Esophagus muscularis mucosa (tissue), 4 donors: ENCODE measurements around the gene CPNE6. TPM values are rescaled to one million over a fixed set of nuclear protein-coding genes. Genes with fewer than 3 reads are reported as not detected.

ENCODE experiments used
- DNase-seq: peaks from one replicate; pipeline ENCODE4 v3.0.0-alpha.2; 2017; ENCODE audit errors: extremely low spot score
- H3K27ac ChIP-seq, 4 donors: fragments of 200-600 bp; sonication (generic); replicated peaks in 1 of 4; 1 replicate in 3 of 4; 2 replicates in 1 of 4; pipeline ENCODE4 v1.5.1; 2016 to 2019; ENCODE audit warnings: mild to moderate bottlenecking in 1 of 4
- H3K27me3 ChIP-seq, 4 donors: fragments of 200-600 bp; sonication (generic); one replicate each; pipeline versions ENCODE4 v1.5.1 to v1.6.0; 2016 to 2019
- H3K36me3 ChIP-seq, 4 donors: fragments of 200-600 bp; sonication (generic); one replicate each; pipeline ENCODE4 v1.5.1; 2016 to 2019
- H3K4me1 ChIP-seq, 4 donors: fragments of 200-600 bp; sonication (generic); one replicate each; pipeline ENCODE4 v1.5.1; 2016 to 2019
- H3K4me3 ChIP-seq, 4 donors: fragments of 200-600 bp; sonication (generic); 1 replicate in 2 of 4; 2 replicates in 2 of 4; pipeline ENCODE4 v1.5.1; 2016 to 2019; ENCODE audit warnings: mild to moderate bottlenecking in 4 of 4, moderate library complexity in 1 of 4
- H3K9me3 ChIP-seq, 4 donors: fragments of 200-600 bp; sonication (generic); 1 replicate in 3 of 4; 2 replicates in 1 of 4; pipeline ENCODE4 v1.5.1; 2016 to 2019
- EP300 ChIP-seq: sonication (generic); formaldehyde crosslinking; IDR thresholded peaks from one replicate; pipeline ENCODE4 v1.6.1; 2017; ENCODE audit warnings: antibody characterized with exemption
- POLR2A ChIP-seq: fragments of 450-650 bp; IDR thresholded peaks from one replicate; pipeline ENCODE4 v1.6.1; 2017; ENCODE audit warnings: antibody characterized with exemption, moderate library complexity, mild to moderate bottlenecking, low read depth
- POLR2AphosphoS5 ChIP-seq, 2 donors: sonication (generic); formaldehyde crosslinking; IDR thresholded peaks; one replicate each; pipeline ENCODE4 v1.6.1; 2017; ENCODE audit warnings: antibody characterized with exemption in 2 of 2
- WGBS: methylation state at CpG from one replicate; pipeline ENCODE4 v1.1.5; 2018; 5-methylcytosine and 5-hydroxymethylcytosine counted together
- intact Hi-C: fragments of 100-400 bp; cut with DNase I; formaldehyde crosslinking; loops from one replicate; pipeline ENCODE4 v1.15.1; 2023
- total RNA-seq, 4 donors: library from RNA; depleted of rRNA; stranded (reverse); fragments of >200 nt; gene quantifications; one replicate each; pipeline versions ENCODE4 v1.1.0 to v1.2.1, GENCODE V29; 2016
- TF ChIP-seq, protein P1 (sequence below), 3 experiments: fragments of 200-600 bp in 2 of 3; fragments of 450-650 bp in 1 of 3; sonication (generic) in 2 of 3; IDR thresholded peaks; one replicate each; pipeline ENCODE4 v1.5.1; 2017 to 2019; ENCODE audit warnings: antibody characterized with exemption in 3 of 3, mild to moderate bottlenecking in 2 of 3, moderate library complexity in 1 of 3

CPNE6 gene
- total RNA-seq, 4 donors from 2014 or later, result 0.26 to 0.34 (median 0.33) TPM; not detected in 1

DNA sequence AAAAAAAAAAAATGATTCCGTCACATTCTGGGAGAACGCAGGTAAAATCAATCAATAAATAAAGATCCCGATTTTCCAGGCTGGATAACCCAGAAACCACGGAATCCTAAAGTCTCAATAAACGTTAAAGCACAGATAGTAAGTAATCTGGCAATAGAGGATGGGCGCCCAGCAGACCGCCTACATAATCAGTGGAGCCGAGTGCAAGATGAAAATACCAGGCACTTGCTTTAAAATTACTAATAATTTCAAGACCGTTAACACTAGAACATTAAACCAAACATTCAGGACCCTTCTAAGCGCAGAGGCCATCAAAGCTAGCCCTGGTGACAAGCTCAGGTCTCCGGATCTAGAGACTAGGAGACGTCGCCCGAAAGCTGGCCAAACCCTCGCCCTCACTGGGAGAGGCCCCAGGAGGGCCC lies 42.0 kb downstream of the CPNE6 start:
- no peaks in the 10 kb centered on the region for H3K27me3 ChIP-seq
- 20% methylated on average over 10 of the region's 15 CpGs for WGBS
- intact Hi-C loops, result no loop called here
- peaks cover 28 to 31% (median 30%) of the 10 kb centered on the region in 4 donors for H3K4me1 ChIP-seq
- H3K9me3 ChIP-seq, result no peaks in the 10 kb centered on the region
- peak overlapping the region; percentile 63 to 96 (median 67) for H3K4me3 ChIP-seq
- H3K27ac ChIP-seq, result peak overlapping the region; percentile 93 to 98 (median 97)
- H3K36me3 ChIP-seq, result peaks cover 6 to 18% (median 16%) of the 10 kb centered on the region in 4 donors
- no peak for DNase-seq
- TF ChIP-seq POLR2AphosphoS5 (IDR thresholded peaks at IDR 0.05) (no peak), EP300 (no peak)

DNA sequence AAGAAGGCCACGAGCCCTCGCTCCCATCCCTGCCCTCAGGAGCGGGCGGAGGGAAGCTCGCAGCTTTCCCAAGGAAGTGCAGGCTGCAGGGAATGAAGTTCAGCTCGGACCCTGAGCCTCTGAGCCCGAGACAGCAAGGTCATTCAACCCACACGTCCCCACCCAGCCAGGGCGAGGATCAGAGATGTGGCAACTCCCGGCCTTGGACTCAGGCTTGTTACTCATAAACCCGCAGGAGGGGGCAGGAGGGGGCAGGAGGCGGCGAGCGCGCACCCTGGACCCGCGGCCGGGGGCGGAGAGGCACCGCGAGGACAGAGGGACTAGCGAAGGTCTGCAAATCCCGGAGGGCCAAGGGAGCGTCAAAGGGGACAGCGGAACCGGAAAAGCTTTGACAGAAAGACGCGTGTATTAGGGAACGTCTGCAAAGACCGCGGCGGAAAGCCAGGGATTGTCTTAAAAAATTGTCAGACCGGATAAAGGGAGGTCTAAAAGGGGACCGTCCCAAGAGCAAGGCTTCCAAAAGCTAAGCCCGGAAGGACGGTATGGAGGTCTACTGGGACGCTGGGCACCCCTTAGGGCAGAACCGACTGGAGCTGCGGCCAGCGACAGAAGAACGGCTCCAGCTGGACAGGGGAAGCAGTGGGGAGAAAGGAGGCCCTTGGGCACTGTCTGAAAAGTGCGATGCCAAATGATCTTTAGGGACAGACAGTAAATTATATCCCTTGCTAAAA lies 42.6 kb downstream of the CPNE6 start:
- peak overlapping the region; percentile 63 to 96 (median 67) for H3K4me3 ChIP-seq
- TF ChIP-seq EP300 (no peak), POLR2AphosphoS5 (IDR thresholded peaks at IDR 0.05) (peak in 1 of 2 donors; percentile 79), POLR2A (no peak)
- TF ChIP-seq, protein P1, sequence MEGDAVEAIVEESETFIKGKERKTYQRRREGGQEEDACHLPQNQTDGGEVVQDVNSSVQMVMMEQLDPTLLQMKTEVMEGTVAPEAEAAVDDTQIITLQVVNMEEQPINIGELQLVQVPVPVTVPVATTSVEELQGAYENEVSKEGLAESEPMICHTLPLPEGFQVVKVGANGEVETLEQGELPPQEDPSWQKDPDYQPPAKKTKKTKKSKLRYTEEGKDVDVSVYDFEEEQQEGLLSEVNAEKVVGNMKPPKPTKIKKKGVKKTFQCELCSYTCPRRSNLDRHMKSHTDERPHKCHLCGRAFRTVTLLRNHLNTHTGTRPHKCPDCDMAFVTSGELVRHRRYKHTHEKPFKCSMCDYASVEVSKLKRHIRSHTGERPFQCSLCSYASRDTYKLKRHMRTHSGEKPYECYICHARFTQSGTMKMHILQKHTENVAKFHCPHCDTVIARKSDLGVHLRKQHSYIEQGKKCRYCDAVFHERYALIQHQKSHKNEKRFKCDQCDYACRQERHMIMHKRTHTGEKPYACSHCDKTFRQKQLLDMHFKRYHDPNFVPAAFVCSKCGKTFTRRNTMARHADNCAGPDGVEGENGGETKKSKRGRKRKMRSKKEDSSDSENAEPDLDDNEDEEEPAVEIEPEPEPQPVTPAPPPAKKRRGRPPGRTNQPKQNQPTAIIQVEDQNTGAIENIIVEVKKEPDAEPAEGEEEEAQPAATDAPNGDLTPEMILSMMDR (IDR thresholded peaks at IDR 0.05), result no peak
- WGBS, result under 1% methylated on average over 24 of the region's 42 CpGs

DNA sequence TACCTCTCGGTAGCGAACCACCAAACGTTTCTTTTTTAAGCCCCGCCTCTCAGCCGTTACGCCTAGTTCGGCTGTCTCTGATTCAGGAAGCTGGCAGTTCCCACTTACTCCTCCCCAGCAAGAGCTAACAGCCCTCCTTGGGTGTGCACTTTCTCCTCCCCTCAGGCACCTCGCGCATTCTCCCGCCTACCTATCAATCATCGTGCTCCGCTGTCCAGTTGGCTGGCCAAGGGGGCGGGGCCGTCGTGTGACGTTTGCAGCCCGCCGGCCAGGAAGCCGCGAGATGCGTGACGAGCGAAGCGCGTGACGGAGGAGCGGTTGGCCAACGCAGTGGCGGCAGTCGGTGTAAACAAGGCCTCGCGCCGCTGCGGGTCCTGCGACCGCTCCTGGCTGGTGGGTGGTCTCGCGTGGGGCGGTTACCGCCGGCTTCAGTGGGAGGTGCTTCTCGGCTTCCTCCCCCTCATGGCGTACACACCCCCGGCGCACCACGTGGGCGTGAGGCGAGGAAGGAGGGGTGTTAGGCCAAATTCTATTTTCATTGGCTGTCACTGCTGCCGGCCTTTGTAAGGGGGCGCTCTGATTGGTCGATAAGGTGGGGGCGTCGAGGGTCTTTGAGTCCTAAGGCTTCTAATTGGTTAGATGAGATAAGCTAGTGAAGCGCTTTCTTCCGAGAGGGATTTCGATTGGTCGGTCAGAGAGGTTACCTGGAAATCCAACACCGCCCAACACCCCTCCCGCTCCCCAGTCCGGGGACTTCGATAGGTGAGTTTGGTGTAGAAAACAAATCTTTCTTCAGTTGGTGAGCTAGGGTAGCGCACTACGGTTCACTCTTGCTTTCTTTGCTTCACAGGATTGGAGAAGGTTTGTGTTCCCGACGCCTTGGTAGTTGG lies 43.4 kb downstream of the CPNE6 start, which contains the start of the genes DCAF11 and NRL:
DCAF11 (plus strand) TSS at position 246 of the 890 bp plus-strand sequence. CDS start 818 bp downstream, outside the sequence.
NRL (minus strand) TSS at position 418 of the 890 bp plus-strand sequence. CDS start 32,101 bp downstream, outside the sequence.
- Histone ChIP-seq H3K36me3 (peaks cover 19 to 32% (median 29%) of the 10 kb centered on the region in 4 donors), H3K4me1 (peaks cover 20 to 23% (median 22%) of the 10 kb centered on the region in 4 donors), H3K4me3 (peak within 1 kb of the TSS; percentile 63 to 96 (median 67)), H3K27ac (peak within 1 kb of the TSS; percentile 93 to 98 (median 97)), H3K27me3 (no peaks in the 10 kb centered on the region), H3K9me3 (no peaks in the 10 kb centered on the region)
- DNase-seq, result peak; percentile 100
- intact Hi-C loops, result loop anchor here (1.0 kb wide), 1 partner anchor 22 kb away; the partner anchor contains the start of gene PSME1
- WGBS, result under 1% methylated on average over 45 of the region's 65 CpGs
- TF ChIP-seq, protein P1 (IDR thresholded peaks at IDR 0.05), result peak in 1 of 3 experiments; percentile 9
- TF ChIP-seq POLR2AphosphoS5 (IDR thresholded peaks at IDR 0.05), result peak; percentile 78 to 91
- peak; percentile 75 for TF ChIP-seq EP300
- peak; percentile 29 for TF ChIP-seq POLR2A

More for the DNA sequence above, 42.6 kb downstream of the CPNE6 start:
- intact Hi-C loops, result loop anchor here (1.0 kb wide), 1 partner anchor 22 kb away; the partner anchor contains the start of gene PSME1
- H3K27ac ChIP-seq, result peak overlapping the region; percentile 93 to 98 (median 97)
- no peaks in the 10 kb centered on the region for H3K9me3 ChIP-seq
- DNase-seq, result peak; percentile 98
- H3K36me3 ChIP-seq, result peaks cover 12 to 24% (median 21%) of the 10 kb centered on the region in 4 donors
- no peaks in the 10 kb centered on the region for H3K27me3 ChIP-seq
- H3K4me1 ChIP-seq, result peaks cover 22 to 25% (median 25%) of the 10 kb centered on the region in 4 donors

DNA sequence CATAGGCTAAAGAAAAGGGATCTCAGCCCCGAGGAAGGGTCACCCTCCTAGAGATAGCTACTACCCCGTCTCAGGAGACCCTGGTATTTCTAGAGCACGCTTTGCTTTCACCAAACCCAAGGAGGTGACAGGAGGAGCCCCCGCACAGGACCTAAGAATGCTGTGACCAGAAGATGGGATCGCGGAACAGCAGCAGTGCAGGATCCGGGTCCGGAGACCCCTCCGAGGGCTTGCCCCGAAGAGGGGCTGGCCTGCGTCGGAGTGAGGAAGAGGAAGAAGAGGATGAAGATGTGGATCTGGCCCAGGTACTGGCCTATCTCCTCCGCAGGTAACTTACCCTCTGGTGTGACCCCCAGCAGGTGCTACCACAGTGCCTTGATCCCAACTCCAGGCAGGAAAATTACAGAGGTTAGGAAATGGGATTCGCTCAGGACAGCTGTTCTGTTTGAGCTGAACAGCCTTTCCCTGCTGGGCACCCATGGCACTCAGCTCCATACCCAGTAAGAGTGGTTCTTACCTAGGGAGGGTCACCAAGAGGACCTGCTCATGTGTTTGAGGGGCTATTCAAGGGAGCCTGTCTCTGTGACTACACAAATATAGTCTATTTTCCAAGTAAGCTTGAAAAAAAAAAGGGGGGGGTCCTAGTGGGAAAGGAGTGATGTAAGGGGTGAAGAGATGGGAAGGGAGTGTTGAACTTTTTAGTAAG lies 44.2 kb downstream of the CPNE6 start:
- no peak for DNase-seq
- Histone ChIP-seq H3K4me3 (peak overlapping the region; percentile 63 to 96 (median 67)), H3K9me3 (no peaks in the 10 kb centered on the region), H3K27ac (peak overlapping the region; percentile 93 to 98 (median 97)), H3K36me3 (peaks cover 21 to 40% (median 37%) of the 10 kb centered on the region in 4 donors), H3K4me1 (peaks cover 20 to 23% (median 22%) of the 10 kb centered on the region in 4 donors), H3K27me3 (no peaks in the 10 kb centered on the region)
- WGBS, result 6% methylated on average over 14 of the region's 14 CpGs
- intact Hi-C loops, result no loop called here
- TF ChIP-seq POLR2A (no peak), POLR2AphosphoS5 (IDR thresholded peaks at IDR 0.05) (no peak), EP300 (no peak)
- TF ChIP-seq, protein P1 (IDR thresholded peaks at IDR 0.05), result no peak
